Epithelial cell of proximal tubule (primary cell): ENCODE results near the gene DEDD2. TPM values are rescaled to one million over a fixed set of nuclear protein-coding genes. Genes with fewer than 3 reads are reported as not detected.

ENCODE experiments used
- DNase-seq: peaks from one replicate; pipeline ENCODE4 v3.0.0-alpha.2; 2011; ENCODE audit warnings: low read depth
- H3K4me3 ChIP-seq: 2 replicates; pipeline ENCODE4 v1.5.1; 2011; ENCODE audit warnings: low read depth, mild to moderate bottlenecking, low read length
- total RNA-seq: library from RNA; depleted of rRNA; stranded (reverse); fragments of >200 nt; gene quantifications from 2 replicates; pipeline ENCODE4 v1.2.3, GENCODE V29; 2015
- TF ChIP-seq, protein P1 (sequence below): conservative IDR thresholded peaks from 2 replicates; pipeline ENCODE4 v1.5.1; 2012; ENCODE audit warnings: low read depth, mild to moderate bottlenecking, low read length

Gene DEDD2
- total RNA-seq, 1 donor from 2014 or later, result 29.9 TPM

DNA sequence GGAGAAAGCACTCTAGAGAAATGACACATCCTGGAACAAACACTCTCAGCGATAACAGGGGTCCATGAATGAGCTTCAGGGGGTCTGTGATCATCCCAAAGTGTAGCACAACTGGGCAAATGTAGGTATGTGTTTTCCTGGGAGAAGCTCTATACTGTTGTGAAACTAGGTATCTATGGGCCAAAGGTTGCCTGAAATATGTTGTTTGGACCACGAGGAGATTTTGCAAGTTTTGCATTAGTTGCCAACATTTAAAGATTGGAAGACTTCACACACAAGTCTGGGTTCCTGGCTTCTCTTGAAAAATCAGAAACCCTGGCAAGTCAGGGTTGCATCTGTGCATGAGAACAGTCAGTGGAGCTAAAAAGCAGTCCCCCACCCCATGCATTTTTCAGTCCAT, 58.6 kb downstream of the DEDD2 start:
- H3K4me3 ChIP-seq, result no peak overlapping the region
- DNase-seq, result no peak
- TF ChIP-seq, protein P1, sequence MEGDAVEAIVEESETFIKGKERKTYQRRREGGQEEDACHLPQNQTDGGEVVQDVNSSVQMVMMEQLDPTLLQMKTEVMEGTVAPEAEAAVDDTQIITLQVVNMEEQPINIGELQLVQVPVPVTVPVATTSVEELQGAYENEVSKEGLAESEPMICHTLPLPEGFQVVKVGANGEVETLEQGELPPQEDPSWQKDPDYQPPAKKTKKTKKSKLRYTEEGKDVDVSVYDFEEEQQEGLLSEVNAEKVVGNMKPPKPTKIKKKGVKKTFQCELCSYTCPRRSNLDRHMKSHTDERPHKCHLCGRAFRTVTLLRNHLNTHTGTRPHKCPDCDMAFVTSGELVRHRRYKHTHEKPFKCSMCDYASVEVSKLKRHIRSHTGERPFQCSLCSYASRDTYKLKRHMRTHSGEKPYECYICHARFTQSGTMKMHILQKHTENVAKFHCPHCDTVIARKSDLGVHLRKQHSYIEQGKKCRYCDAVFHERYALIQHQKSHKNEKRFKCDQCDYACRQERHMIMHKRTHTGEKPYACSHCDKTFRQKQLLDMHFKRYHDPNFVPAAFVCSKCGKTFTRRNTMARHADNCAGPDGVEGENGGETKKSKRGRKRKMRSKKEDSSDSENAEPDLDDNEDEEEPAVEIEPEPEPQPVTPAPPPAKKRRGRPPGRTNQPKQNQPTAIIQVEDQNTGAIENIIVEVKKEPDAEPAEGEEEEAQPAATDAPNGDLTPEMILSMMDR, result no peak

DNA sequence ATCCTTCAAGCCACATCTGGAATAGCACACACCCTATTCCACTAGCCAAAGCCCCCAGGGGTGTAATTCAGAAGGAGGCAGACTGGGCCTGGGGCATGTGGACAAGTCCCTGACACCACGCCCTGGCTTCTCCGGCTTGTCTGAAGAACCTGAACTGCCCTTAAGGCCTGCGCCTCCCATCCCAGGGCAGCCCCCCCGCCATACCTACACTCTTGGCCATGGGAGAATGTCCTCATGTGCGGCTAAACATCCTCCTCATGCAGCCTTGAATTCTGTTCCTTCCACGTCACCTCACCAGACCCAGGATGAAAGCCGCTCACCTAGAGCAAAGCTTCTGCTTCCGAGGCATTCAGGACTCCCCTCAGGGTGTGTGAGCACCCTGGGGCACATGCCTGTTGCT, 60.9 kb downstream of the DEDD2 start:
- no peak overlapping the region for H3K4me3 ChIP-seq
- no peak for DNase-seq
- TF ChIP-seq, protein P1, result no peak

DNA sequence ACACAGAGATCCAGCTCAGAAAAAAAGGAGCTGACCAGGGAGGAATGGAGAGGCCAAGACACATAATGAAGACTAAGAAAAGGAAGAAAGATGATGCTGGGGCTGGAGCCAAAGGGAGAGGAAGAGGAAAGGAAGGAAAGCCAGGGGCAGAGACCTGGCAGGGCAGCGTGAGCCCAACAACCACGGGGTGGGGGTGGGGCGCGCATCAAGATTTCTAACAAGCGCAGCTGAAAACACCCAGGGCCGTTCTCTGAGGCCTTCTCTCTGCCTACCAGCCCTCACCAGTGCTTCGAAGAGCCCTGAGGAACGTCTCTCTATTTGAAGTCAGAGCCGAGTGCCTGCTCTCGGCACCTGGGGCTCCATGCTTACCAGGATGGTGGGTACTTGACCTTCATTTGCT, 61.7 kb downstream of the DEDD2 start:
- TF ChIP-seq, protein P1, result no peak
- DNase-seq, result no peak
- H3K4me3 ChIP-seq, result no peak overlapping the region

DNA sequence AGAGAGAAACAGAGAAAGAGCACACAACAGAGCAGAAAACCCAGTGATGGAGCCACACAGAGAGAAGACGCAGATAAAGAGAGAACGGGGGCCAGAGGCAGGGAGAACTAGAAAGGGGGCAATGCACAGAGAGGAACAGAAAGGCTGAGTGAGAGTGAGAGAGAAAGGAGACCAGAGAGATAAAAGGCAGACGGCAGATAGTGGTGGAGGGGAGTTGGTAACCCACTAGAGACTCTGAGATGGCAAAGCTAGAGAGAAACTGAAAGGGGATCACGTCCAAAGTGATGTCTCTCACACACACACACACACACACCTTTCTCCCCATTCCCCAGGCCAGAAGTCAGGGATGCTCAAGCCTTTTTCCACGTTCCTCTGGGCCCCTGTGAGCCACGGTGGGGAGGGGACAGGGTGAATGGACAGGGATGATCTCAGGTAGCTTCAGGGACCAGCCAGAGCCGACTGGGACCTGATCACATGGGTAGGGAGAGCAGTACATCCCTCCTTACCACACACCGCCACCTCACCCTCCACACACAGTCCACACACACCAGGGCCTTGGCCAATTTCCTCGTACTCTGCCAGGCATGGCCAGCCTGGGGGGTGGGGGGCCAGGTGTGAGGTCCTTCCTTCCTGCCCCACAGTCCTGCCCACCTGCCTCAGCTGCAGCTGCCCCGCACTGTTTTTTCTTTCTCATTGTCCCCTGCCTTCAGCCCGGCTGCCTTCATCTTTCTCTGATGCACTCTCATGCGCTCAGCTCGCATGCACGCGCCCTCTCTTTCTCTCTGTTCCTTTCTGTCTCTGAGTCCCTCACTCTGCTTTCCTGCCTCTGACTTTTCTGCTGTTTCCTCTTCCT, 62.8 kb downstream of the DEDD2 start:
- DNase-seq, result no peak
- TF ChIP-seq, protein P1, result no peak
- no peak overlapping the region for H3K4me3 ChIP-seq

DNA sequence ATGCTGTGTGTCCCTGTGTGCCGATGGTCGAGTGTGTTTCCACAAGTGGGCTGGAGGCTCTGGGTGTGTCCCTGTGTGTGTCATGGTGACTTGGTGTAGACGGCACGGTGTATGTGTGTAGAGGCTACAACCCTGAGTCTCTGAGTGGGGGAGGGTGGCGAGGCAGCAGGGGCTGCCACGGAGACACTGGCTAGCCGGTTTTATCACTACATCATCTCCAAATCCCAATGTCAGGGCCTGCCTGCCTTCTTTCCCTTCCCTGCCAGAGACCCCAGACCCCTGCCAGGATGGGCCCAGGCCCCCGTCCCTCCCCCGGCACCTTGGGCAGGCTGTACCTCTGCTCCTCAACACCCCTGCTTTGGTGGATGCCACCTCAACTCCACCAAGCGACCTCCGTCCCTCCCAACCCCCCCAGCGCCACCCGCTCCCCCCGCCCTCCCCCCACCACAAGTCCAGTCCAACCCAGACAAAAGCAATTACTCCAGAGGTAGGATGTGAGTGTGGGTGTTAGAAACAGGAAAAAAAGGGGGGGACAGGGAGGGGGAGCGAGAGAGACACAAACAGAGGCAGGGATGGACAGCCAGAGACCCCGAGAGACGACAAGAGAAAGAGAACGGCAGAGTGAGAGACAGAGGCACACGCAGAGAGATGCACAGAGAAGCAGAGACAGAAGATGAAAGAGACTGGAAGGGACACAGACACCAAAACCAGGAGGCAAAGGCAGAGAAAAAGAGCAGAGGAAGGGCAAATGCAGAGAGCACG, 63.6 kb downstream of the DEDD2 start:
- H3K4me3 ChIP-seq, result no peak overlapping the region
- DNase-seq, result no peak
- TF ChIP-seq, protein P1, result no peak

DNA sequence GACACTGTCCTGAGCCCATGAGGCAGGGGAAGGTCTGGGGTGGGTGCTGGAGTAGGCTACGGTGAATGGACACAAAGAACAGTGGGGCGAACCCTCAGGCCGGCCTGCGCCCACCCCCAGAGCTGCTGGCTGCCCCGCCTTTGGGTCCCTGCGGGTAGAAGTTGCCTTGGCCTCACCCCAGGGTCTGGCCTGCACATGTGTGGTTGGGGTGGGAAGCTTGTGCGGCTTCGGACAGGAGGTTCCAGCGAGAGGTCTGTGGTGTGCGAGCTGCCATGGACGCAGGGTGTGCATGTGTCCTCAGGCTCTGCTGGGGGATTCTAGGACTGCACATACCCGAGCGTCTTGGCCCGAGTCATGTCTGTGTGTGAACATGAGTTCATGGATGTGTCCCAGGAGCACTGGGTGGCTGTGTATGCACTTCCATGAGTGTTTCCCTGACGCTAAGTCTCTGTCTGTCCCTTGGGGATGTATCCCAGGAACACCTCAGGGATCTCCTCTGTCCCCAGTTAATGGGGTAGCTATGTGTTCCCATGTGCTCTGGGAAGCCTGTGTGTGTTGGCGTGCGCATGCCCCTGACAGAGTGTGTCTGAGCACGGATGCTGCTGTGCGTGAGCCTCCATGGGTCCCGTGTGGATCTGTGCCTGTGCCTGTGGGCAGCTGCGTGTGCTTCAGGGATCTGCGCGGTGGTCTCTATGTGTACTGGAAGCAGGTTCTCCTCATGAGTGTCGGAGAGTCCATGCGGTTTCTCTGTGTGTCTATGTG, 64.4 kb downstream of the DEDD2 start:
- DNase-seq, result no peak
- no peak overlapping the region for H3K4me3 ChIP-seq
- TF ChIP-seq, protein P1, result no peak
